Astrocyte of the spinal cord (primary cell): ENCODE data around the gene YIF1A.
A peak's percentile ranks its signal among the peaks of the same experiment; 100 is the strongest.
"Not testable (repeated sequence)": the region's sequence is repeated elsewhere in the genome, so short reads cannot be mapped to it uniquely, and the experiment has no call there.

ENCODE experiments used
- DNase-seq: peaks from one replicate; pipeline ENCODE4 v3.0.0; 2011; ENCODE audit warnings: low read depth, low spot score
- H3K4me3 ChIP-seq: 2 replicates; pipeline ENCODE4 v1.5.1; 2011; ENCODE audit warnings: low read depth, mild to moderate bottlenecking, low read length, moderate library complexity
- CTCF ChIP-seq: IDR thresholded peaks from 2 replicates; pipeline ENCODE4 v1.5.1; 2012; ENCODE audit warnings: low read depth, mild to moderate bottlenecking, low read length, inconsistent platforms
- in situ Hi-C: cut with HindIII; loops from 2 replicates; pipeline ENCODE4 v1.10.0; 2017; ENCODE audit warnings: low sequenced_read_pairs

YIF1A gene

GRCh38 chr11:66313321-66314185 is 24.6 kb upstream of the YIF1A start:
- DNase-seq: no peak
- in situ Hi-C loops: no loop called here
- peak; percentile 42 for TF ChIP-seq CTCF
- peak overlapping the region; percentile 57 for H3K4me3 ChIP-seq

GRCh38 chr11:66312549-66313320 is 23.8 kb upstream of the YIF1A start:
- no peak for TF ChIP-seq CTCF
- peak; percentile 100 for DNase-seq
- in situ Hi-C loops: no loop called here
- H3K4me3 ChIP-seq: peak overlapping the region; percentile 57

GRCh38 chr11:66311965-66312548 is 23.1 kb upstream of the YIF1A start:
- peak overlapping the region; percentile 40 for H3K4me3 ChIP-seq
- peak; percentile 97 for DNase-seq
- in situ Hi-C loops: no loop called here
- no peak for TF ChIP-seq CTCF

- in situ Hi-C loops: no loop called here
- DNase-seq: no peak
- peak; percentile 95 for TF ChIP-seq CTCF
- H3K4me3 ChIP-seq: peak overlapping the region; percentile 40
These were observed 22.6 kb upstream of the YIF1A start for GRCh38 chr11:66311470-66311964.

- in situ Hi-C loops, DNase-seq, H3K4me3 ChIP-seq: not testable (repeated sequence)
These were observed 22.0 kb upstream of the YIF1A start for GRCh38 chr11:66310803-66311440.

GRCh38 chr11:66310324-66310723 is 21.4 kb upstream of the YIF1A start:
- in situ Hi-C loops: no loop called here
- DNase-seq: no peak
- no peak for TF ChIP-seq CTCF
- H3K4me3 ChIP-seq: no peak overlapping the region
